SU-DHL-6 (cell line): Measurements from ENCODE around the gene IRF8.

Source experiments
- EZH2phosphoT487 ChIP-seq: fragments of 200-600 bp; sonication (generic), shearing (Covaris generic); conservative IDR thresholded peaks from 2 replicates; pipeline ENCODE4 v1.6.1; 2018; ENCODE audit warnings: mild to moderate bottlenecking, antibody characterized with exemption, low read length, moderate library complexity, mixed read lengths
- TF ChIP-seq, protein P1 (sequence below): fragments of 200-600 bp; sonication (generic); IDR thresholded peaks from one replicate; pipeline ENCODE4 v1.5.1; 2017; ENCODE audit warnings: antibody characterized with exemption, mild to moderate bottlenecking, low read length, moderate library complexity; ENCODE audit not compliant: insufficient read depth, poor library complexity, severe bottlenecking

DNA sequence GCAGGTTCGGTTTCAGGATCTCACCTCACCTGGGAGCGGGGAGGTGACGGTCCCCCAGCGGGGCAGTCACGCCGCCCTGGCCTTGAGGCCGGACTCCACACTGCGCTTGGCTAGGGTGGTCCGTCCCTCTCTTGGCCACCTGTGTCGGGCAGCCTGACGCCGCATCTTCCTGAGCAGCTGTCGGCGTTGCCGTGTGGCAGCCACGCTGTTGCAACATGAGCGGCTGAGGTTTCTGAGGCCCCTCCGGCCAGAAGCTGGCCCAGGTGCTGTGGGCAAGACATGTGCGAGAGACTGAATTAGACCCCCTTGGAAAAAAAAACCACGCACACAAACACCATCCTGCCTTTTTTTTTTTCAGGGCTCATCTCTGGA, 49.2 kb downstream of the IRF8 start:
- TF ChIP-seq, protein P1, sequence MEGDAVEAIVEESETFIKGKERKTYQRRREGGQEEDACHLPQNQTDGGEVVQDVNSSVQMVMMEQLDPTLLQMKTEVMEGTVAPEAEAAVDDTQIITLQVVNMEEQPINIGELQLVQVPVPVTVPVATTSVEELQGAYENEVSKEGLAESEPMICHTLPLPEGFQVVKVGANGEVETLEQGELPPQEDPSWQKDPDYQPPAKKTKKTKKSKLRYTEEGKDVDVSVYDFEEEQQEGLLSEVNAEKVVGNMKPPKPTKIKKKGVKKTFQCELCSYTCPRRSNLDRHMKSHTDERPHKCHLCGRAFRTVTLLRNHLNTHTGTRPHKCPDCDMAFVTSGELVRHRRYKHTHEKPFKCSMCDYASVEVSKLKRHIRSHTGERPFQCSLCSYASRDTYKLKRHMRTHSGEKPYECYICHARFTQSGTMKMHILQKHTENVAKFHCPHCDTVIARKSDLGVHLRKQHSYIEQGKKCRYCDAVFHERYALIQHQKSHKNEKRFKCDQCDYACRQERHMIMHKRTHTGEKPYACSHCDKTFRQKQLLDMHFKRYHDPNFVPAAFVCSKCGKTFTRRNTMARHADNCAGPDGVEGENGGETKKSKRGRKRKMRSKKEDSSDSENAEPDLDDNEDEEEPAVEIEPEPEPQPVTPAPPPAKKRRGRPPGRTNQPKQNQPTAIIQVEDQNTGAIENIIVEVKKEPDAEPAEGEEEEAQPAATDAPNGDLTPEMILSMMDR = no peak
- TF ChIP-seq EZH2phosphoT487 = no peak
